GM19099 (cell line): ENCODE measurements around the gene L3MBTL2.

ENCODE experiments used
- POLR2A ChIP-seq: IDR thresholded peaks from 3 replicates; pipeline ENCODE4 v1.6.1; 2011; ENCODE audit warnings: low read depth; ENCODE audit not compliant: insufficient read length; ENCODE audit errors: extremely low read depth

Gene L3MBTL2

GRCh38 chr22:41267958-41268357 lies 62.8 kb downstream of the L3MBTL2 start:
- TF ChIP-seq POLR2A, result no peak

GRCh38 chr22:41271787-41272186 lies 66.7 kb downstream of the L3MBTL2 start:
- TF ChIP-seq POLR2A, result no peak

- TF ChIP-seq POLR2A, result no peak
Measured at GRCh38 chr22:41273128-41273527, 68.0 kb downstream of the L3MBTL2 start.

- no peak for TF ChIP-seq POLR2A
Measured at GRCh38 chr22:41274856-41275255, 69.7 kb downstream of the L3MBTL2 start.

- no peak for TF ChIP-seq POLR2A
Measured at GRCh38 chr22:41280065-41280464, 75.0 kb downstream of the L3MBTL2 start.

DNA sequence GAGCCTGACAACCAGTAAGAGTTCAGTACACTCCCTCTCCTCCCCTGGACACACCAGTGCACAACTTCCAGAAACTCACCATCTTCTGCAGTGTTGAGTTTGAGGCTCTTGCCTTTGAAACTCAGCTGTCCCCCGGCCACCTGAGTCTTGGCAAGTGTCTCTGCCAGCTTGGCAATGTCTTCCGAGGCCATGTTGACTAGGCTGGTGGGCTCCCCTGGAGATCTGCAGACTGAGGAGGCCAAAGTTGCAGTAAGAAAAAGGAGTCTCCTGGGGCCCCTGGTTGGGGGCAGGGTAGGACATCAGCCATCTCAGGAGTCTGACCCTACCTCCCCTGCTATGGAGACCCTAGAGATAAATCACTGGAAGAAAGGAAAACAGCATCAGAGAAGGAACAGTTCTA lies 75.7 kb downstream of the L3MBTL2 start:
- TF ChIP-seq POLR2A, result no peak
